Measurements from ENCODE around the gene CARS2.
"Not testable (repeated sequence)": the region's sequence is repeated elsewhere in the genome, so short reads cannot be mapped to it uniquely, and the experiment has no call there.

Gene CARS2

GRCh38 chr13:110636701-110637201 lies 69.2 kb downstream of the CARS2 start:
- no peak for DNase-seq

GRCh38 chr13:110636053-110636475 lies 69.9 kb downstream of the CARS2 start:
- no peak for DNase-seq

GRCh38 chr13:110635405-110636002 lies 70.4 kb downstream of the CARS2 start:
- DNase-seq: no peak

- no peak for DNase-seq
These were observed 71.4 kb downstream of the CARS2 start for GRCh38 chr13:110634558-110634957.

GRCh38 chr13:110633776-110634175 lies 72.1 kb downstream of the CARS2 start:
- DNase-seq: no peak

- not testable (repeated sequence) for DNase-seq
These were observed 73.7 kb downstream of the CARS2 start for GRCh38 chr13:110632255-110632654.

GRCh38 chr13:110630566-110631119 lies 75.3 kb downstream of the CARS2 start:
- DNase-seq: no peak

- DNase-seq: peak; percentile 26
These were observed 76.2 kb downstream of the CARS2 start for GRCh38 chr13:110629735-110630134.

- DNase-seq: no peak
These were observed 76.8 kb downstream of the CARS2 start for GRCh38 chr13:110628952-110629701.

- DNase-seq: no peak
These were observed 77.5 kb downstream of the CARS2 start for GRCh38 chr13:110628477-110628793.

- DNase-seq: no peak
These were observed 78.0 kb downstream of the CARS2 start for GRCh38 chr13:110627761-110628476.

GRCh38 chr13:110627351-110627750 lies 78.6 kb downstream of the CARS2 start:
- no peak for DNase-seq

- DNase-seq: no peak
These were observed 79.4 kb downstream of the CARS2 start for GRCh38 chr13:110626521-110626920.

GRCh38 chr13:110625771-110626321 lies 80.1 kb downstream of the CARS2 start:
- DNase-seq: peak; percentile 81

GRCh38 chr13:110624766-110625756 lies 80.9 kb downstream of the CARS2 start:
- DNase-seq: peak; percentile 90

- DNase-seq: no peak
These were observed 85.3 kb downstream of the CARS2 start for GRCh38 chr13:110620596-110620995.

GRCh38 chr13:110618780-110619179 lies 87.1 kb downstream of the CARS2 start:
- DNase-seq: no peak

- DNase-seq: no peak
These were observed 87.7 kb downstream of the CARS2 start for GRCh38 chr13:110618167-110618566.

- no peak for DNase-seq
These were observed 88.4 kb downstream of the CARS2 start for GRCh38 chr13:110617321-110618072.

GRCh38 chr13:110616103-110617101 lies 89.5 kb downstream of the CARS2 start:
- no peak for DNase-seq
